Stimulated activated naive CD4-positive, alpha-beta T cell (primary cell): ENCODE measurements around the gene SLC18B1.

Source experiments
- DNase-seq, 6 experiments: peaks; one replicate each; lab custom pipeline; 2025; lab: John Stamatoyannopoulos, UW

The SLC18B1 gene

DNA sequence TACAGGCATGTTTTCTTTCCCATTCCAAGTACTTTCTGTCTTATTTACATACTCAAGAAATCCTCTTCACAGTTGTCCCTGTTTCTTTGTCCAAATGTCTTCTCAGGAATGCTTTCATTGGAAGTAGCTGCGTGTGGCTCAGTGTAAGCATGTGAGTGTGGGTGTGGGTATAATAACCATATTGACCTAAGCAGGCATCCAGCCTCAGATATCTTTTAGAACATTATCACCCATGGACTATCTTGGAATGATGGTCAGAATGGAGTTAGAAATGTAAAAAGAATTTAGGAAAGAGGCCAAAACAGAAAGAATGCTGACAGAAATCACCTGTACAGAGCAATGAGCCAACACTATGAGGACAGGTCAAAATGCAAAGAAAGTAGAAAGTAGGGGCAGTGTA, 57.2 kb downstream of the SLC18B1 start:
- no peak for DNase-seq

DNA sequence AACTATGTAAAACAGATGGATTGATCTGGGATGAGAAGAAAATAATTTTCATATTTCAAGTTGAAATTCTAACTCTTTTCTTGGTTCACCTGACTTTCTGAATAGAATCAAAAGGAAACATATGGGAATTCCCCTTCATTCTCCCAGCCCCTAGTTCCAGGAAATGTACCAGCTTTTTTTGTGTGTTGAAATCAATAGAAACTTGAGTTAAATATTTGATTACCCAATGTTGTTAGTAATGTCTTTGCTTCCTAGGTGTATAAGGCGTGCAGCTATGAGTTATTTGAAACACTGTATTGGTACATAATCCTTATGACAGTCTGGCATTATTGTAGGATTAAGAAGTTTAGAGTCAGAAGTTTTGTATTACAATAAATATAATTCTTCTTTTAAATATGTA, 62.2 kb downstream of the SLC18B1 start:
- no peak for DNase-seq

DNA sequence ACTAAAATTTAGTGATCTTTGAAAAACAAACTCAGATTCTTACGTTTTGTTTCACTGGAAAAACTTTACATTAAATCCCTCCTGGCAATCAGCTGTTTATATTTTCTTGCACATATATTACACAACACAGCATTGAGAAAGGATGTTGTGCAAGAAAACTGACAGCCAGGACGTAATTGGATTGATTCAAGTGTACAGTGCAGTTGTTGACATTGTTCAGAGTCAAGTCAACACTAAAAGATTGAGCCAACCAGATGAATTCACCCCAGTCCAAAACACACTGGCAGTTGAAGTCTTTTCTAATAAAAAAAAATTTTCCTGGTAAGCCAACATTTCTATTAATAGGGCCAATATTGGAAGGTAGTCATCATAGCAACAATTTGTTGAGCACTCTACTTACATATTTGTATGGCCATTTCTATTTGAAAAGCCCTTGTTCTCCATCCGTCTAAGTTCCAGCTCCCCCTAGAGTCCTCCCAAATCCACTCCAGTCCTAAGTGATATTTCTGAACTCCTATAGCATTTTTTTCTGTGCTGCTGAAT, 63.7 kb downstream of the SLC18B1 start:
- DNase-seq: no peak

- DNase-seq: no peak
Measured at GRCh38 chr6:132733814-132734213, 64.6 kb downstream of the SLC18B1 start.

GRCh38 chr6:132733283-132733682, 65.2 kb downstream of the SLC18B1 start:
- no peak for DNase-seq

- no peak for DNase-seq
Measured at GRCh38 chr6:132731086-132731485, 67.4 kb downstream of the SLC18B1 start.

- no peak for DNase-seq
Measured at GRCh38 chr6:132730560-132730959, 67.9 kb downstream of the SLC18B1 start.

DNA sequence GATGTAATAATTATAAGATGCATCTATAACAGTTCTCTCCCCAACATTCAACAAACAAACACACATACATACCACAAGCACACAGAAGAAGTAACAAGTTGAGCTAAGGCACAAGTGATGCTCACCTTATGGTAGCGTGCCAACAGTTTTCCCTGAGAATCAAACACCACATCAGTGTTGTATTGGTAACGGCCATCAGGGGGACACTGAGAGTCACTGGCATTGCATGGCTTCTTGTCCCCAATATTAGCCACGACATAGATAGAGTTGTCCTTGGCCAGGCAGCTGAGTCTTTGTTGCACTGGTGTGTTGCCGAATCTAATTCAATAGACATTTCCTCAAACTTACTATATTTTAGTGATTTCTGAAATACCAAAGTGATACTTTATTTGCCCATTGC, 69.8 kb downstream of the SLC18B1 start:
- DNase-seq: no peak

- DNase-seq: no peak
Measured at GRCh38 chr6:132726608-132726975, 71.8 kb downstream of the SLC18B1 start.

GRCh38 chr6:132725947-132726607, 72.4 kb downstream of the SLC18B1 start:
- no peak for DNase-seq

DNA sequence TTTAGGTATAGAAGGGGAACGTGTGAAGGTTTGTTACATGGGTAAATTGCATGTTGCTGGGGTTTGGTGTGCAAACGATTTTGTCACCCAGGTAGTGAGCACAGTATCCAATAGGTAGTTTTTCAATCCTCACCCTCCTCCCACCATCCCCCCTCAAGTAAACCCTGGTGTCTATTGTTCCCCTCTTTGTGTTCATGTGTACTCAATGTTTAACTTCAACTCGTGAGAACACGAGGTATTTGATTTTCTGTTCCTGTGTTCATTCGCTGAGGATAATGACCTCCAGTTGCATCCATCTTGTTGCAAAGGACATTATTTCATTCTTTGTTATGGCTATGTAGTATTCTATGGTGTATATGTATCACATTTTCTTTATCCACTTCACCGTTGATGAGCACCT, 73.0 kb downstream of the SLC18B1 start:
- no peak for DNase-seq

- no peak for DNase-seq
Measured at GRCh38 chr6:132719736-132720448, 78.5 kb downstream of the SLC18B1 start.
